Fibroblast of the conjunctiva (primary cell): ENCODE results near the gene NOP9.

Experiments
- DNase-seq: peaks from one replicate; pipeline ENCODE4 v3.0.0-alpha.2; 2010; ENCODE audit warnings: low read depth

The NOP9 gene

GRCh38 chr14:24262821-24263733 lies 36.6 kb upstream of the NOP9 start, which contains the start of gene TGM1:
Gene TGM1, minus strand, starts transcription at chr14:24263177. Its CDS starts 825 bp downstream, at chr14:24262352.
- no peak for DNase-seq

- DNase-seq, result no peak
Measured at GRCh38 chr14:24263848-24264247, 35.8 kb upstream of the NOP9 start.

GRCh38 chr14:24264298-24264697 lies 35.4 kb upstream of the NOP9 start:
- no peak for DNase-seq

GRCh38 chr14:24266344-24267244 lies 33.1 kb upstream of the NOP9 start:
- no peak for DNase-seq

GRCh38 chr14:24267516-24267915 lies 32.1 kb upstream of the NOP9 start:
- DNase-seq, result no peak

- no peak for DNase-seq
Measured at GRCh38 chr14:24268225-24268624, 31.4 kb upstream of the NOP9 start.

- DNase-seq, result no peak
Measured at GRCh38 chr14:24269368-24269767, 30.3 kb upstream of the NOP9 start.

GRCh38 chr14:24269910-24270536 lies 29.6 kb upstream of the NOP9 start:
- DNase-seq, result no peak

GRCh38 chr14:24270537-24271133 lies 29.0 kb upstream of the NOP9 start:
- DNase-seq, result no peak

GRCh38 chr14:24271134-24271833 lies 28.4 kb upstream of the NOP9 start, which contains the start of gene RABGGTA:
Gene RABGGTA, minus strand, starts transcription at chr14:24271597. Its CDS starts 482 bp downstream, at chr14:24271115.
- DNase-seq, result peak; percentile 67

GRCh38 chr14:24271834-24272263 lies 27.8 kb upstream of the NOP9 start:
- DNase-seq, result no peak

- DNase-seq, result no peak
Measured at GRCh38 chr14:24272467-24272866, 27.2 kb upstream of the NOP9 start.

- no peak for DNase-seq
Measured at GRCh38 chr14:24273422-24273998, 26.1 kb upstream of the NOP9 start.

GRCh38 chr14:24274101-24274543 lies 25.5 kb upstream of the NOP9 start:
- no peak for DNase-seq

GRCh38 chr14:24277071-24277470 lies 22.6 kb upstream of the NOP9 start:
- no peak for DNase-seq

- no peak for DNase-seq
Measured at GRCh38 chr14:24277606-24278321, 21.9 kb upstream of the NOP9 start.

GRCh38 chr14:24278424-24278823 lies 21.2 kb upstream of the NOP9 start:
- no peak for DNase-seq

GRCh38 chr14:24279301-24280186 lies 20.1 kb upstream of the NOP9 start:
- no peak for DNase-seq
